K562 (cell line): ENCODE data around the gene PPP4R4.
A peak's percentile ranks its signal among the peaks of the same experiment; 100 is the strongest.

Experiments
- EP300 ChIP-seq: IDR thresholded peaks from 2 replicates; pipeline ENCODE4 v1.6.1; 2012; ENCODE audit warnings: low read length, improper control_type of control experiment
- FIP1L1 ChIP-seq: fragments of 200-400 bp; formaldehyde crosslinking; IDR thresholded peaks from 2 replicates; pipeline ENCODE4 v1.6.1; 2018; ENCODE audit warnings: mild to moderate bottlenecking, low read depth, low read length; ENCODE audit not compliant: poor library complexity, severe bottlenecking
- FOSL1 ChIP-seq: fragments of 200-800 bp; sonication (Bioruptor generic); conservative IDR thresholded peaks from 2 replicates; pipeline ENCODE4 v1.6.1; 2016; ENCODE audit warnings: missing genetic modification characterization, missing compliant biosample characterization
- MAFF ChIP-seq: IDR thresholded peaks from 2 replicates; pipeline ENCODE4 v1.6.1; 2012; ENCODE audit warnings: low read length, improper control_type of control experiment
- PHF8 ChIP-seq: fragments of 200-600 bp; sonication (generic); IDR thresholded peaks from 2 replicates; pipeline ENCODE4 v1.6.1; 2012; ENCODE audit warnings: mixed run types, mild to moderate bottlenecking, inconsistent platforms, low read length, moderate library complexity, borderline replicate concordance
- RFX5 ChIP-seq: IDR thresholded peaks from 2 replicates; pipeline ENCODE4 v1.6.1; 2011; ENCODE audit warnings: low read depth, mild to moderate bottlenecking, improper control_type of control experiment, low read length
- SMARCC2 ChIP-seq: fragments of 450-650 bp; IDR thresholded peaks from 2 replicates; pipeline ENCODE4 v1.6.1; 2017; ENCODE audit warnings: antibody characterized with exemption, moderate library complexity, mild to moderate bottlenecking, low read depth
- TGIF2 ChIP-seq: sonication (generic); formaldehyde crosslinking; IDR thresholded peaks from 2 replicates; pipeline ENCODE4 v1.8.1; 2022; ENCODE audit warnings: mild to moderate bottlenecking, missing genetic modification reagents, moderate library complexity
- THRAP3 ChIP-seq: fragments of 450-650 bp; IDR thresholded peaks from 2 replicates; pipeline ENCODE4 v1.6.1; 2016; ENCODE audit warnings: mild to moderate bottlenecking, inconsistent platforms, borderline replicate concordance
- ZFX ChIP-seq: sonication (generic); formaldehyde crosslinking; IDR thresholded peaks from 2 replicates; pipeline ENCODE4 v1.8.0; 2022; ENCODE audit warnings: mild to moderate bottlenecking, missing genetic modification reagents, moderate library complexity
- ZNF507 ChIP-seq: conservative IDR thresholded peaks from 2 replicates; pipeline ENCODE4 v1.6.1; 2017; ENCODE audit warnings: missing genetic modification characterization, missing compliant biosample characterization
- TF ChIP-seq, protein P1 (sequence below): sonication (generic); formaldehyde crosslinking; IDR thresholded peaks from 2 replicates; pipeline ENCODE4 v1.8.1; 2023; ENCODE audit warnings: mild to moderate bottlenecking, missing genetic modification reagents

DNA sequence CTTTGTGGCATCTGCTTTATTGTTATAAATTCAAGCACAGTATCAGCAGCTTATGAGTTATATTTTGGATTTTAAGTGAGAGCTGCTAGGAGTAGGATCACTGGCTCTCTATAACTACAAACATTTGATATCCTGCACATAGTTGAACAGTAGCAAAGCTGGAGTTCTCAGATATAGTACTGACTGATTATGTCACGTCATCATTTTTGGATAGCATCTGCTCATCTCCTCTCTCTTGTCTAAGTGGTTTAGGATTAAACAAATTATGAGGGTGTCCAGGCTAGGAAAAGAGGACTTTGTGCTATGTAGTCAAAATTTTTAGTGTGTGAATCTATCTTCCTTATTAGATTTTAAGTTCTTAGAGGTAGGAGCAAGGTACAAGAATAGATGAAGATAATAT lies 18.4 kb downstream of the PPP4R4 start:
- TF ChIP-seq TGIF2 (CRISPR knock-in tag), result no peak
- no peak for TF ChIP-seq ZFX (CRISPR knock-in tag)
- no peak for TF ChIP-seq FOSL1 (tag)
- TF ChIP-seq, protein P1, sequence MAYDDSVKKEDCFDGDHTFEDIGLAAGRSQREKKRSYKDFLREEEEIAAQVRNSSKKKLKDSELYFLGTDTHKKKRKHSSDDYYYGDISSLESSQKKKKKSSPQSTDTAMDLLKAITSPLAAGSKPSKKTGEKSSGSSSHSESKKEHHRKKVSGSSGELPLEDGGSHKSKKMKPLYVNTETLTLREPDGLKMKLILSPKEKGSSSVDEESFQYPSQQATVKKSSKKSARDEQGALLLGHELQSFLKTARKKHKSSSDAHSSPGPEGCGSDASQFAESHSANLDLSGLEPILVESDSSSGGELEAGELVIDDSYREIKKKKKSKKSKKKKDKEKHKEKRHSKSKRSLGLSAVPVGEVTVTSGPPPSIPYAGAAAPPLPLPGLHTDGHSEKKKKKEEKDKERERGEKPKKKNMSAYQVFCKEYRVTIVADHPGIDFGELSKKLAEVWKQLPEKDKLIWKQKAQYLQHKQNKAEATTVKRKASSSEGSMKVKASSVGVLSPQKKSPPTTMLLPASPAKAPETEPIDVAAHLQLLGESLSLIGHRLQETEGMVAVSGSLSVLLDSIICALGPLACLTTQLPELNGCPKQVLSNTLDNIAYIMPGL (CRISPR knock-in tag), result no peak
- no peak for TF ChIP-seq ZNF507 (tag)
- no peak for TF ChIP-seq EP300
- TF ChIP-seq THRAP3, result no peak
- no peak for TF ChIP-seq SMARCC2
- TF ChIP-seq FIP1L1, result no peak
- TF ChIP-seq RFX5, result no peak
- TF ChIP-seq PHF8, result no peak
- peak; percentile 75 for TF ChIP-seq MAFF
